GM12872 (cell line): ENCODE measurements around the gene GAN.

Experiments
- CTCF ChIP-seq: IDR thresholded peaks from 3 replicates; pipeline ENCODE4 v1.5.1; 2011; ENCODE audit warnings: low read depth, mild to moderate bottlenecking, low read length, moderate library complexity; ENCODE audit not compliant: insufficient read depth

The GAN gene

GRCh38 chr16:81360135-81360534 lies 45.4 kb downstream of the GAN start:
- TF ChIP-seq CTCF, result no peak

GRCh38 chr16:81365731-81366130 lies 51.0 kb downstream of the GAN start:
- TF ChIP-seq CTCF, result no peak

- peak; percentile 53 for TF ChIP-seq CTCF
Measured at GRCh38 chr16:81366316-81366932, 51.7 kb downstream of the GAN start.

GRCh38 chr16:81367821-81368220 lies 53.1 kb downstream of the GAN start:
- TF ChIP-seq CTCF, result no peak

GRCh38 chr16:81369888-81370504 lies 55.2 kb downstream of the GAN start:
- TF ChIP-seq CTCF, result no peak

GRCh38 chr16:81371106-81371505 lies 56.3 kb downstream of the GAN start:
- no peak for TF ChIP-seq CTCF

- TF ChIP-seq CTCF, result no peak
Measured at GRCh38 chr16:81374550-81374949, 59.8 kb downstream of the GAN start.
